SU-DHL-6 (cell line): ENCODE results near the gene PRRX2.

Source experiments
- H2AFZ ChIP-seq: fragments of 200-600 bp; sonication (generic); 2 replicates; pipeline ENCODE4 v1.6.1; 2014; ENCODE audit warnings: low read depth, mild to moderate bottlenecking, moderate library complexity, mixed read lengths, antibody characterized with exemption, low read length; ENCODE audit not compliant: severe bottlenecking
- H3F3A ChIP-seq: fragments of 200-600 bp; shearing (Covaris generic); 2 replicates; pipeline ENCODE4 v1.6.0; 2016; ENCODE audit warnings: antibody characterized with exemption, mild to moderate bottlenecking; ENCODE audit not compliant: insufficient read depth
- H3K27ac ChIP-seq: fragments of 200-600 bp; sonication (generic); 2 replicates; pipeline ENCODE4 v1.5.1; 2016; ENCODE audit warnings: low read depth, mild to moderate bottlenecking, low read length, moderate library complexity, mixed read lengths
- H3K27me3 ChIP-seq: fragments of 200-600 bp; sonication (generic), shearing (Covaris generic); 2 replicates; pipeline ENCODE4 v1.6.0; 2014; ENCODE audit warnings: mild to moderate bottlenecking, low read length
- H3K36me3 ChIP-seq: fragments of 200-600 bp; sonication (generic); 2 replicates; pipeline ENCODE4 v1.6.1; 2014; ENCODE audit warnings: mild to moderate bottlenecking, low read length, mixed read lengths
- H3K4me2 ChIP-seq: fragments of 300-600, 200-600 bp; shearing (Covaris generic), sonication (generic); 2 replicates; pipeline ENCODE4 v1.6.0; 2014; ENCODE audit warnings: low read length, low read depth, mild to moderate bottlenecking; ENCODE audit not compliant: poor library complexity, severe bottlenecking
- H3K4me3 ChIP-seq: fragments of 200-600 bp; sonication (generic); 2 replicates; pipeline ENCODE4 v1.5.1; 2014; ENCODE audit warnings: antibody characterized with exemption, low read length, mild to moderate bottlenecking, mixed read lengths; ENCODE audit not compliant: insufficient read depth, poor library complexity, severe bottlenecking
- H3K79me2 ChIP-seq: fragments of 200-600 bp; sonication (generic); 2 replicates; pipeline ENCODE4 v1.6.1; 2014; ENCODE audit warnings: mild to moderate bottlenecking, low read length, moderate library complexity; ENCODE audit not compliant: insufficient read depth
- H3K9ac ChIP-seq: fragments of 200-600 bp; sonication (generic); 2 replicates; pipeline ENCODE4 v1.7.0; 2014; ENCODE audit warnings: mild to moderate bottlenecking, low read length
- H3K9me2 ChIP-seq: fragments of 200-600 bp; sonication (generic); replicated peaks from 2 replicates; pipeline ENCODE4 v1.6.1; 2014; ENCODE audit warnings: low read length; ENCODE audit not compliant: insufficient read depth
- H3K9me3 ChIP-seq: fragments of 200-600 bp; sonication (generic); 2 replicates; pipeline ENCODE4 v1.6.1; 2014; ENCODE audit warnings: low read length, mixed read lengths; ENCODE audit not compliant: insufficient read depth
- H4K20me1 ChIP-seq: fragments of 200-600 bp; sonication (generic); 2 replicates; pipeline ENCODE4 v1.6.1; 2014; ENCODE audit warnings: low read depth, mild to moderate bottlenecking, antibody characterized with exemption, low read length, moderate library complexity, mixed read lengths
- CTCF ChIP-seq: fragments of 200-600 bp; sonication (generic); IDR thresholded peaks from one replicate; pipeline ENCODE4 v1.5.1; 2017; ENCODE audit warnings: antibody characterized with exemption, mild to moderate bottlenecking, low read length, moderate library complexity; ENCODE audit not compliant: insufficient read depth, poor library complexity, severe bottlenecking
- EZH2phosphoT487 ChIP-seq: fragments of 200-600 bp; sonication (generic), shearing (Covaris generic); conservative IDR thresholded peaks from 2 replicates; pipeline ENCODE4 v1.6.1; 2018; ENCODE audit warnings: mild to moderate bottlenecking, antibody characterized with exemption, low read length, moderate library complexity, mixed read lengths

Gene PRRX2

GRCh38 chr9:129637102-129637501 lies 28.3 kb upstream of the PRRX2 start:
- no peaks in the 10 kb centered on the region for H3F3A ChIP-seq
- H3K9me3 ChIP-seq: no peaks in the 10 kb centered on the region
- 0 out of 2 replicates have a peak, but pooled peaks cover 3% of the 10 kb centered on the region for H4K20me1 ChIP-seq
- H3K9me2 ChIP-seq: no peaks in the 10 kb centered on the region
- no peaks in the 10 kb centered on the region for H3K36me3 ChIP-seq
- H2AFZ ChIP-seq: no peak overlapping the region
- H3K27ac ChIP-seq: no peak overlapping the region
- no peak overlapping the region for H3K4me3 ChIP-seq
- TF ChIP-seq CTCF: no peak
- TF ChIP-seq EZH2phosphoT487: no peak
- H3K4me2 ChIP-seq: no peak overlapping the region
- H3K79me2 ChIP-seq: peaks cover 46% of the 10 kb centered on the region
- H3K27me3 ChIP-seq: no peaks in the 10 kb centered on the region
- no peak overlapping the region for H3K9ac ChIP-seq

- H3K4me2 ChIP-seq: no peak overlapping the region
Observed at GRCh38 chr9:129637673-129638439, 27.6 kb upstream of the PRRX2 start.

GRCh38 chr9:129639034-129639630 lies 26.3 kb upstream of the PRRX2 start:
- no peak for TF ChIP-seq CTCF
- TF ChIP-seq EZH2phosphoT487: no peak
- H3K36me3 ChIP-seq: no peaks in the 10 kb centered on the region
- no peak overlapping the region for H3K4me3 ChIP-seq
- peaks cover 26% of the 10 kb centered on the region for H3K79me2 ChIP-seq
- no peaks in the 10 kb centered on the region for H3F3A ChIP-seq
- no peaks in the 10 kb centered on the region for H3K27me3 ChIP-seq
- H3K9me3 ChIP-seq: no peaks in the 10 kb centered on the region
- H2AFZ ChIP-seq: no peak overlapping the region
- H3K9me2 ChIP-seq: no peaks in the 10 kb centered on the region
- no peaks in the 10 kb centered on the region for H4K20me1 ChIP-seq
- no peak overlapping the region for H3K27ac ChIP-seq
- H3K9ac ChIP-seq: no peak overlapping the region
- no peak overlapping the region for H3K4me2 ChIP-seq

More at GRCh38 chr9:129637673-129638439, 27.6 kb upstream of the PRRX2 start:
- H3K4me3 ChIP-seq: no peak overlapping the region
- H3F3A ChIP-seq: no peaks in the 10 kb centered on the region
- H3K27me3 ChIP-seq: no peaks in the 10 kb centered on the region
- H3K79me2 ChIP-seq: peaks cover 38% of the 10 kb centered on the region
- no peaks in the 10 kb centered on the region for H3K36me3 ChIP-seq
- H4K20me1 ChIP-seq: 0 out of 2 replicates have a peak, but pooled peaks cover 3% of the 10 kb centered on the region
- TF ChIP-seq CTCF: no peak
- TF ChIP-seq EZH2phosphoT487: no peak
- no peak overlapping the region for H3K27ac ChIP-seq
- H3K9ac ChIP-seq: no peak overlapping the region
- H2AFZ ChIP-seq: no peak overlapping the region
- no peaks in the 10 kb centered on the region for H3K9me2 ChIP-seq
- no peaks in the 10 kb centered on the region for H3K9me3 ChIP-seq
